GM12878 (cell line): Measurements from ENCODE around the gene OLAH. TPM values are rescaled to one million over a fixed set of nuclear protein-coding genes. Genes with fewer than 3 reads are reported as not detected.

Experiments used
- ATAC-seq: fragments of 200-7000 bp; cut with Tn5 transposase; 3 replicates; pipeline ENCODE4 v1.9.1; 2020; ENCODE audit warnings: mild to moderate bottlenecking, moderate library complexity
- BruUV-seq: library from RNA; stranded (reverse); fragments of 400-500 nt; replicated peaks from 2 replicates; lab custom pipeline; 2021; lab: Mats Ljungman, UMichigan
- CTCF ChIA-PET: fragments of 300-600 bp; sonication (Branson Sonifier 250); formaldehyde crosslinking; extraction: SDS; loops from one replicate; lab custom pipeline; 2021; ENCODE audit warnings: inconsistent platforms; lab: Yijun Ruan, JAX
- POLR2A ChIA-PET: fragments of 350-600 bp; formaldehyde crosslinking; extraction: SDS; loops from one replicate; lab custom pipeline; 2021; ENCODE audit warnings: inconsistent platforms; lab: Charles Lee
- RAD21 ChIA-PET: fragments of 300-600 bp; sonication (Branson Sonifier 250); formaldehyde crosslinking; loops from one replicate; lab custom pipeline; 2023; ENCODE audit warnings: antibody characterized with exemption; ENCODE audit not compliant: unreplicated experiment; lab: Charles Lee
- SMC1A ChIA-PET: fragments of 300-600 bp; sonication (Branson Sonifier 250); formaldehyde crosslinking; loops from one replicate; lab custom pipeline; 2023; ENCODE audit not compliant: unreplicated experiment, uncharacterized antibody; lab: Charles Lee
- DNase-seq: peaks from one replicate; pipeline ENCODE4 v3.0.0-alpha.2; 2011; ENCODE audit warnings: low read depth, low spot score
- FAIRE-seq: peaks from 3 replicates; lab custom pipeline; 2011; peaks lifted over from hg19 to GRCh38; lab: Jason Lieb, UNC
- H2AFZ ChIP-seq: 2 replicates; pipeline ENCODE4 v1.6.0; 2011; ENCODE audit warnings: low read depth, low read length, control low read depth; ENCODE audit not compliant: control insufficient read depth
- H3K27ac ChIP-seq: 2 replicates; pipeline ENCODE4 v1.5.1; 2011; ENCODE audit warnings: control low read depth; ENCODE audit not compliant: control insufficient read depth, insufficient read depth
- H3K27me3 ChIP-seq, 2 experiments: replicated peaks in 1 of 2; 2 replicates each; pipeline versions ENCODE4 v1.6.0 to v1.6.1; 2011; ENCODE audit warnings: low read length in 1 of 2; ENCODE audit not compliant: control insufficient read depth in 2 of 2, insufficient read depth in 2 of 2
- H3K36me3 ChIP-seq, 2 experiments: 2 replicates each; pipeline ENCODE4 v1.5.1; 2011; ENCODE audit warnings: low read length in 1 of 2; ENCODE audit not compliant: control insufficient read depth in 2 of 2, insufficient read depth in 2 of 2
- H3K4me1 ChIP-seq: 2 replicates; pipeline ENCODE4 v1.6.1; 2011; ENCODE audit warnings: mild to moderate bottlenecking, low read length, moderate library complexity, mixed read lengths; ENCODE audit not compliant: control insufficient read depth, insufficient read depth
- H3K4me2 ChIP-seq: 2 replicates; pipeline ENCODE4 v1.6.0; 2011; ENCODE audit warnings: control low read depth; ENCODE audit not compliant: control insufficient read depth, insufficient read depth
- H3K4me3 ChIP-seq: fragments of 200-600 bp; sonication (generic); 2 replicates; pipeline ENCODE4 v1.5.1; 2016
- H3K79me2 ChIP-seq: 2 replicates; pipeline ENCODE4 v1.6.0; 2011; ENCODE audit warnings: low read length; ENCODE audit not compliant: control insufficient read depth, insufficient read depth
- H3K9ac ChIP-seq: 2 replicates; pipeline ENCODE4 v1.8.0; 2011; ENCODE audit warnings: low read length, control low read depth, mixed read lengths; ENCODE audit not compliant: control insufficient read depth, insufficient read depth
- H3K9me3 ChIP-seq: replicated peaks from 3 replicates; pipeline ENCODE4 v1.5.1; 2011; ENCODE audit warnings: mild to moderate bottlenecking, low read length; ENCODE audit not compliant: control insufficient read depth, insufficient read depth
- H4K20me1 ChIP-seq: 2 replicates; pipeline ENCODE4 v1.6.0; 2011; ENCODE audit not compliant: control insufficient read depth, insufficient read depth
- ASH2L ChIP-seq: fragments of 300-600, 200-600 bp; sonication (generic); IDR thresholded peaks from 2 replicates; pipeline ENCODE4 v1.6.1; 2017; ENCODE audit warnings: low read depth, mild to moderate bottlenecking, borderline replicate concordance
- CREB1 ChIP-seq: IDR thresholded peaks from 2 replicates; pipeline ENCODE4 v1.6.1; 2012; ENCODE audit warnings: low read depth, mild to moderate bottlenecking, inconsistent platforms
- ESRRA ChIP-seq: IDR thresholded peaks from 2 replicates; pipeline ENCODE4 v1.6.1; 2012; ENCODE audit warnings: mild to moderate bottlenecking, low read length, improper control_type of control experiment
- FOS ChIP-seq: IDR thresholded peaks from 3 replicates; pipeline ENCODE4 v1.6.1; 2011; ENCODE audit warnings: borderline replicate concordance; ENCODE audit not compliant: insufficient read length; ENCODE audit errors: extremely low read depth
- MXI1 ChIP-seq: fragments of 150-350 bp; IDR thresholded peaks from 2 replicates; pipeline ENCODE4 v1.6.1; 2011; ENCODE audit warnings: low read depth, mild to moderate bottlenecking, inconsistent platforms, low read length, improper control_type of control experiment
- SPI1 ChIP-seq: IDR thresholded peaks from 2 replicates; pipeline ENCODE4 v1.6.1; 2011; ENCODE audit warnings: low read depth, mild to moderate bottlenecking, low read length, moderate library complexity, borderline replicate concordance; ENCODE audit not compliant: insufficient read depth
- YY1 ChIP-seq: IDR thresholded peaks from 2 replicates; pipeline ENCODE4 v1.6.1; 2011; ENCODE audit warnings: low read depth, mild to moderate bottlenecking, low read length
- WGBS: methylation state at CpG from one replicate; pipeline ENCODE4 v1.1.6; 2016; ENCODE audit warnings: low lambda C conversion rate; ENCODE audit not compliant: insufficient replicate concordance, insufficient coverage; ENCODE audit errors: missing lambda C conversion rate; 5-methylcytosine and 5-hydroxymethylcytosine counted together
- in situ Hi-C: fragments of 300-500 bp; cut with MboI; formaldehyde crosslinking; loops from 9 replicates; pipeline ENCODE4 v1.14.3; 2018; ENCODE audit warnings: mixed read lengths
- intact Hi-C: fragments of 100-400 bp; cut with micrococcal nuclease; formaldehyde crosslinking; loops from one replicate; pipeline ENCODE4 v1.14.2; 2022; ENCODE audit not compliant: unreplicated experiment
- polyA plus RNA-seq, 11 experiments: library from polyadenylated mRNA; depleted of rRNA in 4 of 11; unstranded in 6 of 11; stranded (reverse) in 5 of 11; fragments of >200 nt; fragmentation: Nextera tagmentation in 4 of 11; fragmentation: Illumina TruSeq in 1 of 11; extraction: Ambion mirVana in 4 of 11; extraction: Trizol in 1 of 11; gene quantifications; 1 replicate in 1 of 11; 2 replicates in 10 of 11; pipeline versions ENCODE4 v1.2.1 to v1.2.3, GENCODE V29; 2011 to 2016; ENCODE audit warnings: inconsistent platforms in 2 of 11, missing spikeins in 2 of 11, low read depth in 1 of 11
- total RNA-seq, 4 experiments: library from RNA; depleted of rRNA in 3 of 4; stranded (reverse); fragments of >200 nt in 3 of 4; fragmentation: Illumina TruSeq in 1 of 4; extraction: Trizol in 1 of 4; gene quantifications; 2 replicates each; pipeline versions ENCODE4 v1.2.1 to v1.2.3, GENCODE V29; 2013 to 2021
- TF ChIP-seq, protein P1 (sequence below): IDR thresholded peaks from 2 replicates; pipeline ENCODE4 v1.6.1; 2012; ENCODE audit warnings: low read length, inconsistent platforms
- TF ChIP-seq, protein P2 (sequence below): fragments of 150-350 bp; IDR thresholded peaks from 2 replicates; pipeline ENCODE4 v1.6.1; 2016; ENCODE audit warnings: low read depth, low read length

Gene OLAH
- total and polyA plus RNA-seq, 10 of the 15 experiments (the other 5 are each of a cell fraction or from before 2014, with no cell fraction given), result 0.10 to 1.4 (median 0.59) TPM; not detected in 1

DNA sequence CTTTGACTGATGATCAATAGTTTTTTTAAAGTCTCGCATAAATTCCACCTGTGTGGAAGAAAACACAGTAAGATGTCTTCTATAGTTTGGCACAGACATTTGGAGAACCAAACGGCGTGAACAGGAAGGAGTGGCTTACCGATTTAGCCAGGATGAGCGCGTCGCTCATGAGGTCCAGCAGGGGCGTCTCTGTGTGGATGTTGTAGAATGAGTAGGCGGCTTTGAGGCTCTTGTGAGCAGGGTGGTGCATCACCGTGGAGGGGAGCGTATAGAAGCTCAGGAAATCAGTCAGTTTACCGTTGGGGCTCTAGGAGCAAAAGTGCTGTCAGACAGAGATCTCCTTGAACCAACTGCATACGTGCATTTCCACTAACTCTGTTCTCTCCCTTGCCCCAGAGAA, 68.9 kb downstream of the OLAH start:
- H3K27ac ChIP-seq, result no peak overlapping the region
- POLR2A ChIA-PET, result no interaction called here
- SMC1A ChIA-PET, result no interaction called here
- FAIRE-seq, result no peak
- BruUV-seq, result no TSS peak
- 97% methylated on average over 13 of the region's 13 CpGs for WGBS
- no peak overlapping the region for H3K4me2 ChIP-seq
- H3K9ac ChIP-seq, result no peak overlapping the region
- H3K4me1 ChIP-seq, result no peaks in the 10 kb centered on the region
- H3K9me3 ChIP-seq, result no peaks in the 10 kb centered on the region
- RAD21 ChIA-PET, result no interaction called here
- no peak for DNase-seq
- no peaks in the 10 kb centered on the region for H3K27me3 ChIP-seq
- H3K36me3 ChIP-seq, result no peaks in the 10 kb centered on the region
- no peaks in the 10 kb centered on the region for H4K20me1 ChIP-seq
- intact Hi-C loops, result no loop called here
- no peak overlapping the region for H2AFZ ChIP-seq
- no peaks in the 10 kb centered on the region for H3K79me2 ChIP-seq
- CTCF ChIA-PET, result no interaction called here
- in situ Hi-C loops, result no loop called here
- ATAC-seq, result no peak
- TF ChIP-seq CREB1, result no peak
- no peak for TF ChIP-seq FOS
- no peak for TF ChIP-seq ASH2L
- no peak for TF ChIP-seq ESRRA
- TF ChIP-seq SPI1, result no peak
- TF ChIP-seq, protein P1, sequence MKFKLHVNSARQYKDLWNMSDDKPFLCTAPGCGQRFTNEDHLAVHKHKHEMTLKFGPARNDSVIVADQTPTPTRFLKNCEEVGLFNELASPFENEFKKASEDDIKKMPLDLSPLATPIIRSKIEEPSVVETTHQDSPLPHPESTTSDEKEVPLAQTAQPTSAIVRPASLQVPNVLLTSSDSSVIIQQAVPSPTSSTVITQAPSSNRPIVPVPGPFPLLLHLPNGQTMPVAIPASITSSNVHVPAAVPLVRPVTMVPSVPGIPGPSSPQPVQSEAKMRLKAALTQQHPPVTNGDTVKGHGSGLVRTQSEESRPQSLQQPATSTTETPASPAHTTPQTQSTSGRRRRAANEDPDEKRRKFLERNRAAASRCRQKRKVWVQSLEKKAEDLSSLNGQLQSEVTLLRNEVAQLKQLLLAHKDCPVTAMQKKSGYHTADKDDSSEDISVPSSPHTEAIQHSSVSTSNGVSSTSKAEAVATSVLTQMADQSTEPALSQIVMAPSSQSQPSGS, result no peak
- TF ChIP-seq, protein P2, sequence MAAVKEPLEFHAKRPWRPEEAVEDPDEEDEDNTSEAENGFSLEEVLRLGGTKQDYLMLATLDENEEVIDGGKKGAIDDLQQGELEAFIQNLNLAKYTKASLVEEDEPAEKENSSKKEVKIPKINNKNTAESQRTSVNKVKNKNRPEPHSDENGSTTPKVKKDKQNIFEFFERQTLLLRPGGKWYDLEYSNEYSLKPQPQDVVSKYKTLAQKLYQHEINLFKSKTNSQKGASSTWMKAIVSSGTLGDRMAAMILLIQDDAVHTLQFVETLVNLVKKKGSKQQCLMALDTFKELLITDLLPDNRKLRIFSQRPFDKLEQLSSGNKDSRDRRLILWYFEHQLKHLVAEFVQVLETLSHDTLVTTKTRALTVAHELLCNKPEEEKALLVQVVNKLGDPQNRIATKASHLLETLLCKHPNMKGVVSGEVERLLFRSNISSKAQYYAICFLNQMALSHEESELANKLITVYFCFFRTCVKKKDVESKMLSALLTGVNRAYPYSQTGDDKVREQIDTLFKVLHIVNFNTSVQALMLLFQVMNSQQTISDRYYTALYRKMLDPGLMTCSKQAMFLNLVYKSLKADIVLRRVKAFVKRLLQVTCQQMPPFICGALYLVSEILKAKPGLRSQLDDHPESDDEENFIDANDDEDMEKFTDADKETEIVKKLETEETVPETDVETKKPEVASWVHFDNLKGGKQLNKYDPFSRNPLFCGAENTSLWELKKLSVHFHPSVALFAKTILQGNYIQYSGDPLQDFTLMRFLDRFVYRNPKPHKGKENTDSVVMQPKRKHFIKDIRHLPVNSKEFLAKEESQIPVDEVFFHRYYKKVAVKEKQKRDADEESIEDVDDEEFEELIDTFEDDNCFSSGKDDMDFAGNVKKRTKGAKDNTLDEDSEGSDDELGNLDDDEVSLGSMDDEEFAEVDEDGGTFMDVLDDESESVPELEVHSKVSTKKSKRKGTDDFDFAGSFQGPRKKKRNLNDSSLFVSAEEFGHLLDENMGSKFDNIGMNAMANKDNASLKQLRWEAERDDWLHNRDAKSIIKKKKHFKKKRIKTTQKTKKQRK, result no peak
- TF ChIP-seq YY1, result no peak
- TF ChIP-seq MXI1, result no peak
- no peak overlapping the region for H3K4me3 ChIP-seq
